ENCODE measurements around the gene ARID3A. TPM values are rescaled to one million over a fixed set of nuclear protein-coding genes. Genes with fewer than 3 reads are reported as not detected.

The ARID3A gene
- total and polyA plus RNA-seq, 2 of the 13 experiments (the other 11 are each of a cell fraction or from before 2014, with no cell fraction given), result 71.3 to 77.9 TPM

- TF ChIP-seq FOXO1 (CRISPR knock-in tag; IDR thresholded peaks at IDR 0.05) (no peak), RXRB (CRISPR knock-in tag; IDR thresholded peaks at IDR 0.05; ENCODE audit: borderline replicate concordance) (no peak), SNAPC2 (CRISPR knock-in tag; IDR thresholded peaks at IDR 0.05) (no peak), AGO2 (optimal IDR thresholded peaks at IDR 0.05; ENCODE audit: low read depth, low read length) (peak; percentile 81), ZNF605 (CRISPR knock-in tag; IDR thresholded peaks at IDR 0.05) (no peak), ZNF773 (CRISPR knock-in tag; IDR thresholded peaks at IDR 0.05; ENCODE audit: borderline replicate concordance) (no peak), PHB2 (IDR thresholded peaks at IDR 0.05; ENCODE audit: partially characterized antibody) (no peak), DMAP1 (CRISPR knock-in tag; IDR thresholded peaks at IDR 0.05) (no peak), ZBTB33 (CRISPR knock-in tag; IDR thresholded peaks at IDR 0.05) (no peak), TEAD2 (CRISPR knock-in tag; IDR thresholded peaks at IDR 0.05) (no peak)
Observed at GRCh38 chr19:942133-942645, 16.4 kb downstream of the ARID3A start (continued).

- peaks cover 80% of the 10 kb centered on the region for H3K79me2 ChIP-seq (ENCODE audit: insufficient read depth, low read length)
- POLR2A ChIA-PET, result interaction anchor here (2.6 kb wide), 1 partner anchor 9 kb away, joined by 18 read pairs; no protein-coding TSS in a partner anchor
- TF ChIP-seq ZNF329 (CRISPR knock-in tag; IDR thresholded peaks at IDR 0.05; ENCODE audit: low read depth) (no peak), HIC2 (CRISPR knock-in tag; IDR thresholded peaks at IDR 0.05; ENCODE audit: low read depth) (0 out of 2 replicates have a peak, but pooled peaks have one; percentile 38), NFRKB (IDR thresholded peaks at IDR 0.05) (no peak), RXRB (CRISPR knock-in tag; IDR thresholded peaks at IDR 0.05; ENCODE audit: borderline replicate concordance) (no peak), ZNF343 (CRISPR knock-in tag; IDR thresholded peaks at IDR 0.05) (no peak), ZSCAN31 (CRISPR knock-in tag; IDR thresholded peaks at IDR 0.05; ENCODE audit: low read depth) (no peak), YEATS4 (CRISPR knock-in tag; IDR thresholded peaks at IDR 0.05; ENCODE audit: borderline replicate concordance) (no peak), HNRNPL (IDR thresholded peaks at IDR 0.05; ENCODE audit: low read depth, low read length) (peak; percentile 98), ISX (CRISPR knock-in tag; conservative IDR thresholded peaks at IDR 0.05) (no peak), ZNF7 (CRISPR knock-in tag; IDR thresholded peaks at IDR 0.05) (0 out of 2 replicates have a peak, but pooled peaks have one; percentile 39), ZKSCAN8 (CRISPR knock-in tag; IDR thresholded peaks at IDR 0.05; ENCODE audit: borderline replicate concordance) (peak; percentile 88), SSRP1 (CRISPR knock-in tag; IDR thresholded peaks at IDR 0.05) (no peak), PAWR (CRISPR knock-in tag; IDR thresholded peaks at IDR 0.05; ENCODE audit: borderline replicate concordance) (no peak), NFYC (CRISPR knock-in tag; IDR thresholded peaks at IDR 0.05) (no peak)
Observed at GRCh38 chr19:943551-944170, 17.8 kb downstream of the ARID3A start.

More at GRCh38 chr19:943551-944170, 17.8 kb downstream of the ARID3A start:
- H3K4me3 ChIP-seq (replicated peaks in 1 of 3; ENCODE audit: insufficient read depth in 1 of 3, low read depth in 2 of 3, low read length in 3 of 3), result no peak overlapping the region
- intact Hi-C loops (cut with micrococcal nuclease; ENCODE audit: unreplicated experiment) (no loop called here), in situ Hi-C loops (cut with HindIII; ENCODE audit: extremely low pct_ligation_motif_present, low pct_unique_long_range_greater_than_20kb) (no loop called here)
- no peak overlapping the region for H2AFZ ChIP-seq (ENCODE audit: low read length)
- no peak overlapping the region for H3K27ac ChIP-seq (ENCODE audit: extremely low read length, insufficient read depth, low read length)
- no peaks in the 10 kb centered on the region for H3K9me3 ChIP-seq (ENCODE audit: low read length)
- BruUV-seq (replicated peaks), result no TSS peak
- FAIRE-seq, result no peak
- ATAC-seq, result no peak
- peaks cover 25 to 77% of the 10 kb centered on the region in 2 experiments for H3K36me3 ChIP-seq (replicated peaks in 1 of 2; ENCODE audit: control insufficient read depth in 1 of 2, insufficient read depth in 2 of 2, low read length in 2 of 2)
- DNase-seq (ENCODE audit: low spot score), result no peak
- no peak overlapping the region for H3K4me2 ChIP-seq (ENCODE audit: low read depth, low read length)
- over 99% methylated on average over 9 of the region's 17 CpGs for WGBS (ENCODE audit: low lambda C conversion rate)
- CTCF ChIA-PET (ENCODE audit: low intra/inter-chr PET ratio, low total read pairs), result interaction anchor here (0.6 kb wide), 1 partner anchor 10 kb away, joined by 3 read pairs; no protein-coding TSS in a partner anchor
- no peak overlapping the region for H3K9ac ChIP-seq (ENCODE audit: insufficient read depth, low read depth, low read length)
- no peaks in the 10 kb centered on the region; a peak in 1 of 5 replicates for H3K27me3 ChIP-seq (ENCODE audit: control insufficient read depth in 1 of 2, insufficient read depth in 2 of 2, low read length in 2 of 2)
- H4K20me1 ChIP-seq (ENCODE audit: insufficient read depth, low read length), result peaks cover 73% of the 10 kb centered on the region; the same call in 1 of the 2 replicates
- H3K4me1 ChIP-seq (ENCODE audit: insufficient read depth, low read length), result peaks cover 44% of the 10 kb centered on the region

Measured in HepG2 (cell line).